SJSA1 (cell line): ENCODE measurements around the gene RASSF1. TPM values are rescaled to one million over a fixed set of nuclear protein-coding genes. Genes with fewer than 3 reads are reported as not detected.

Experiments used
- DNase-seq, 2 experiments: peaks; one replicate each; pipeline ENCODE4 v3.0.0-alpha.2; 2015 to 2020; ENCODE audit warnings: low spot score in 2 of 2, low read depth in 1 of 2
- H3K27ac ChIP-seq: fragments of 250-450 bp; sonication (Bioruptor Pico); 2 replicates; pipeline ENCODE4 v1.5.1; 2020; ENCODE audit warnings: mild to moderate bottlenecking, moderate library complexity
- H3K27me3 ChIP-seq: fragments of 250-450 bp; sonication (Bioruptor Pico); replicated peaks from 2 replicates; pipeline ENCODE4 v1.5.1; 2020; ENCODE audit warnings: mild to moderate bottlenecking, moderate library complexity
- H3K36me3 ChIP-seq: fragments of 250-450 bp; sonication (Bioruptor Pico); 2 replicates; pipeline ENCODE4 v1.5.1; 2020; ENCODE audit warnings: mild to moderate bottlenecking
- H3K4me1 ChIP-seq: fragments of 250-450 bp; sonication (Bioruptor Pico); replicated peaks from 2 replicates; pipeline ENCODE4 v1.6.1; 2021; ENCODE audit warnings: mild to moderate bottlenecking
- H3K4me3 ChIP-seq: fragments of 250-450 bp; sonication (Bioruptor Pico); 2 replicates; pipeline ENCODE4 v1.5.1; 2020; ENCODE audit warnings: mild to moderate bottlenecking
- H3K9me3 ChIP-seq: fragments of 250-450 bp; sonication (Bioruptor Pico); replicated peaks from 2 replicates; pipeline ENCODE4 v1.5.1; 2020; ENCODE audit warnings: mild to moderate bottlenecking
- total RNA-seq: library from RNA; depleted of rRNA; stranded (reverse); fragments of >200 nt; shearing (Covaris generic); gene quantifications from 2 replicates; pipeline ENCODE4 v1.2.3, GENCODE V29; 2014

The RASSF1 gene
- total RNA-seq, 1 experiment from 2014 or later: 21.1 TPM

DNA sequence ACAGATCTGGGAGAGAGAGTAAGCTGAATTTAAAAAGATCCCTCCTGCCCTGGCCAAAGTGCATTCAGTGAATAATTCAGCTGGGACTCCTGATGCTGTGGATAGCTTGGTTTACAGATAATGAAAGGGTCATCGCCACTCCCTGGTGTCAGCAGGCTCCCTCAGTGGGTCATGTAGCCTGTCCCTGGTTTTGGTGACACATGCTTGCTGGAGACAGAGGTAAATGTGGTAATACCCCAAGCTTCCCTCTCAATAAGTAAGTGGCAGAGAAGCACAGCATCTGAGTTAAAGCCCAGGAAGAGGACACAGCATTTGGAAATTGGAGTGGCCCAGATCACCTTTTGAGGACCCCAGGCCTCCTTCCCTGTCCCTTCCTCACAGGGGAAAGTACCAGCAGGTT lies 16.8 kb upstream of the RASSF1 start:
- H3K27me3 ChIP-seq: no peaks in the 10 kb centered on the region
- H3K9me3 ChIP-seq: no peaks in the 10 kb centered on the region
- DNase-seq: no peak
- peaks cover 65% of the 10 kb centered on the region for H3K36me3 ChIP-seq
- no peak overlapping the region for H3K27ac ChIP-seq
- H3K4me3 ChIP-seq: peak overlapping the region; percentile 63
- peaks cover 33% of the 10 kb centered on the region for H3K4me1 ChIP-seq

DNA sequence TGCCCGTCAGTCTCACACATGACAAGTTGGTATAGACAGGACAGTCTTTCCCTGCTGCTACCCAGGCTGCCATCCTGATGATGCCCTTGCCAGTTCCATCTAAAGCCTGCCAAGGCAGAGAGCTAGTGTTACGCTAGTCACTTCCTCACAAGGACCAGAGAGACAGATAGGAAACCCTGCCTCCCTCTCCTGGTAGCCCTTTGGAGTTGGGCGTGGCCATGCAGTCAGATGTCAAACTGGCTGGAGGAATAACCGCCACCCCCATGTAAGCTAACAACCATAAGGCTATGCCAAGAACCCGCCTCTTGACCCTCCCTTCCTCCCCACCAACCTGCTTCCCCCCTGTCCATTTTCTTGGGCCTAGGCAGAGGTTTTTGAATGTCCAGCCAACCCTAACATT lies 15.9 kb upstream of the RASSF1 start:
- Histone ChIP-seq H3K27ac (no peak overlapping the region), H3K36me3 (peaks cover 72% of the 10 kb centered on the region), H3K4me3 (no peak overlapping the region), H3K4me1 (peaks cover 35% of the 10 kb centered on the region), H3K9me3 (no peaks in the 10 kb centered on the region), H3K27me3 (no peaks in the 10 kb centered on the region)
- DNase-seq: no peak

DNA sequence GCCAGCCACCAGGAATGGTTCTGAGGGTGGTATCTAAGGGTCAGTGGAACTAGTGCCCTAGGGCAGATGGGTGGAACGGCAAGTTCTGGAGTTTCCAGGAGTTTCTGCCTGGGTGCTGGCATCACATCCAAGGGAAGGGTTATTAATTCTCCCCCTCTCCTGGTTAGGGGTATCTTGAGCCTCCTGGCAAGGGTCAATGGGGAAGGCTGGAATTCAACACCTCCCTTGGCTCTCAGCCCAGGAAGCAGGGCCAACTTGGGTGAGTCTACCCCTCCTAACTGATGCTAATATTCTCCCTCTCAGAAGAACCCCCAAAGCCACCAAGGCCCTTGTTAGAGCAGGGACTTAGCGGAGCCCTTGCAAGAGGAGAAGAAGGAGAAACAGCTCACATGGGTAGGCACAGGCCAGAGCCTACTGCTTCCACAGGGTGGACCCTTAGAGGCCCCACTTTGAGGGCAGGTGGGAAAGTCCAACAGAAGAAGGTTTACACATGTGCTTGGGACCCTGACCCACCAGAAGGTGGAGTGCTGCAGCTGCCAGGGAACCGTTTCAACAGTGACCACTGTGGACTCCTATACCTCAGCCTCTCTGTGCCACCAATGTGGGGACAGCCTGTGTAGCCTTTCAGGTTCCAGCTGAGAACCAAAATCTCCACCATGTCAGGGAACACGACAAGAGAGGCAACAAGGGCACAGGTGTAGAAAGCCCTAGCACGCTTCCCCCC lies 15.4 kb upstream of the RASSF1 start:
- H3K4me3 ChIP-seq: no peak overlapping the region
- no peak for DNase-seq
- no peaks in the 10 kb centered on the region for H3K9me3 ChIP-seq
- no peak overlapping the region for H3K27ac ChIP-seq
- H3K4me1 ChIP-seq: peaks cover 40% of the 10 kb centered on the region
- H3K36me3 ChIP-seq: peaks cover 76% of the 10 kb centered on the region
- H3K27me3 ChIP-seq: no peaks in the 10 kb centered on the region

- Histone ChIP-seq H3K9me3 (no peaks in the 10 kb centered on the region), H3K4me3 (no peak overlapping the region), H3K27ac (no peak overlapping the region), H3K36me3 (peaks cover 76% of the 10 kb centered on the region), H3K4me1 (peaks cover 48% of the 10 kb centered on the region), H3K27me3 (no peaks in the 10 kb centered on the region)
- no peak for DNase-seq
Observed at GRCh38 chr3:50354850-50355249, 14.2 kb upstream of the RASSF1 start.

- DNase-seq: no peak
- no peaks in the 10 kb centered on the region for H3K9me3 ChIP-seq
- H3K36me3 ChIP-seq: peaks cover 76% of the 10 kb centered on the region
- peaks cover 48% of the 10 kb centered on the region for H3K4me1 ChIP-seq
- H3K4me3 ChIP-seq: no peak overlapping the region
- no peaks in the 10 kb centered on the region for H3K27me3 ChIP-seq
- no peak overlapping the region for H3K27ac ChIP-seq
Observed at GRCh38 chr3:50354186-50354764, 13.6 kb upstream of the RASSF1 start.

GRCh38 chr3:50353245-50354004 lies 12.8 kb upstream of the RASSF1 start:
- Histone ChIP-seq H3K4me3 (no peak overlapping the region), H3K27me3 (no peaks in the 10 kb centered on the region), H3K9me3 (no peaks in the 10 kb centered on the region), H3K4me1 (peaks cover 44% of the 10 kb centered on the region), H3K27ac (no peak overlapping the region), H3K36me3 (peaks cover 68% of the 10 kb centered on the region)
- DNase-seq: no peak

GRCh38 chr3:50352781-50353180 lies 12.1 kb upstream of the RASSF1 start:
- H3K27ac ChIP-seq: no peak overlapping the region
- DNase-seq: no peak
- H3K4me3 ChIP-seq: no peak overlapping the region
- H3K36me3 ChIP-seq: peaks cover 65% of the 10 kb centered on the region
- H3K4me1 ChIP-seq: peaks cover 37% of the 10 kb centered on the region
- no peaks in the 10 kb centered on the region for H3K27me3 ChIP-seq
- no peaks in the 10 kb centered on the region for H3K9me3 ChIP-seq

- peaks cover 23% of the 10 kb centered on the region for H3K4me1 ChIP-seq
- H3K4me3 ChIP-seq: peak overlapping the region; percentile 75
- no peaks in the 10 kb centered on the region for H3K9me3 ChIP-seq
- H3K27me3 ChIP-seq: no peaks in the 10 kb centered on the region
- peaks cover 53% of the 10 kb centered on the region for H3K36me3 ChIP-seq
- DNase-seq: no peak
- H3K27ac ChIP-seq: no peak overlapping the region
Observed at GRCh38 chr3:50351323-50351697, 10.7 kb upstream of the RASSF1 start.

DNA sequence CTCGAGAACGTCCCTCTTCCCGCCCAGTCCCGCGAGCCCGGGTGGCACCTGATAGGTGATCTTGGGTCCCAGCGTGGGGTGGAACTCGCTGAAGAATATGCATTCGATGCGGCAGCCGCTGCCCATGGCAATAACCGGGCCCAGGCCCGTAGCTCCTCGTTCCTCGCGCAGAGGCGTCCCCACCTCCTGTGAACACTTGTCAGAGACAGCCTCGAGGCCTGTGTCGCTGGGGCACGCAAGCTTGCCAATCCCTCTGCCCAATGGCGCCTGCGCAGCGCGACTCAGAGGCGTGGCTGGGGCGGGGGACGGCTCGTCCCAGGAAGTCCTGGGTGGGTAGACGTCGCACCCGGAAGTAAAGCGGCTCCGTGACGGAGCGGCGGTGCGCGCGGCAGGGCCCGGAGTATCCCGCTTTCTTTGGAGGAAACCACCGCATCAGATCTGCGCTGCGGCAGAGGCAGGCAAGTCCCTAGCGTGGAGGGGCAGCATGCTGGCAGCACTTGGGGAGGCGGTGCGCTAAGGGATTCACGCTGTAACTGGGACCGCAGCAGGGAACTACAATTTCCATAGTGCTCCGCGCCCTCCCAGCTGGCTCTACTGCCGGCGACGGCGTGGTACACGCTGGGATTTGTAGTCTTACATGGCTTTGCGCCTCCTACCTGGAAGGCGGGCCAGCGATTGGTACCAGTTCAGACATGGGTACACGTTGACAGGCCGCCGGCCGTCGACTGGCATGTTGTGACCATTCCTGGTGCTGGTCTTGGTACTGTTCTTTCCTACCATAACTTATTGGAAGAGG lies 10.1 kb upstream of the RASSF1 start, which contains the start of the genes CYB561D2 and NPRL2:
CYB561D2 (plus strand) TSS at position 336 of the 796 bp plus-strand sequence. CDS start 572 bp downstream, outside the sequence.
NPRL2 (minus strand) TSS at position 249 of the 796 bp plus-strand sequence; CDS start at position 126, 123 bp downstream.
- Histone ChIP-seq H3K36me3 (peaks cover 47% of the 10 kb centered on the region), H3K9me3 (no peaks in the 10 kb centered on the region), H3K4me3 (peak within 1 kb of the TSS; percentile 75), H3K4me1 (peaks cover 21% of the 10 kb centered on the region), H3K27ac (peak within 1 kb of the TSS; percentile 53), H3K27me3 (no peaks in the 10 kb centered on the region)
- peak; percentile 93 to 96 for DNase-seq

GRCh38 chr3:50350213-50350526 lies 9.5 kb upstream of the RASSF1 start:
- H3K4me1 ChIP-seq: peaks cover 27% of the 10 kb centered on the region
- H3K36me3 ChIP-seq: peaks cover 42% of the 10 kb centered on the region
- H3K27me3 ChIP-seq: no peaks in the 10 kb centered on the region
- no peak overlapping the region for H3K27ac ChIP-seq
- H3K4me3 ChIP-seq: peak overlapping the region; percentile 75
- DNase-seq: no peak
- H3K9me3 ChIP-seq: no peaks in the 10 kb centered on the region

- Histone ChIP-seq H3K36me3 (peaks cover 17% of the 10 kb centered on the region), H3K27ac (no peak overlapping the region), H3K4me3 (no peak overlapping the region), H3K27me3 (no peaks in the 10 kb centered on the region), H3K9me3 (no peaks in the 10 kb centered on the region), H3K4me1 (peaks cover 27% of the 10 kb centered on the region)
- peak; percentile 60 to 67 for DNase-seq
Observed at GRCh38 chr3:50347187-50347813, 6.7 kb upstream of the RASSF1 start.

- Histone ChIP-seq H3K9me3 (no peaks in the 10 kb centered on the region), H3K27me3 (no peaks in the 10 kb centered on the region), H3K4me3 (peak within 1 kb of the TSS; percentile 26), H3K4me1 (peaks cover 18% of the 10 kb centered on the region), H3K27ac (no peak within 1 kb of the TSS), H3K36me3 (peaks cover 6% of the 10 kb centered on the region; the same call in 1 of the 2 replicates)
- peak; percentile 34 to 68 for DNase-seq
Observed at GRCh38 chr3:50345586-50346234, 5.1 kb upstream of the RASSF1 start, which contains the start of gene ZMYND10. ZMYND10 (minus strand) TSS chr3:50345732; CDS start chr3:50345579, 153 bp downstream.
